Measurements from ENCODE around the gene RRAGC. TPM values are rescaled to one million over a fixed set of nuclear protein-coding genes. Genes with fewer than 3 reads are reported as not detected.

Gene RRAGC
- total RNA-seq, 1 donor from 2014 or later: 24.1 TPM

DNA sequence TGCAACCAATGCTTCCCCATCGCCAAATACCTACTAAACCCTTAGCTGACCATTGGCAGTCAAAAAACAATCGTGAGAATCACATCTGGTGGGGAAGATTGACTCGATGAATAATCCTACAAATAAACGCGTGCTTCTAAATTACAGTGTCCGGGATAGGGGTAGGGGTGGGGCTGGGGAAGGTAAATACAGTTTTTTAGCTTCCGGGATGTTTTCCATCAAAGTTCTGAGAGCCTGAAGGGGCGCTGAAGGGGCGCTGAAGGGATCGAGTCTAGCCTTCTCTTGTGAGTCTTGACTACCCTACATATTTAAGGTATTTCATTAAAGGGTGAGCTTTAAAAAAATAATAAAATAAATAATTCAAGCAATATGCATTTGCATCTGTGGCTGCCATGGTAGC is 40.5 kb downstream of the RRAGC start:
- no peaks in the 10 kb centered on the region for H3K9me3 Mint-ChIP-seq
- no peak for DNase-seq (ENCODE audit: low read depth, low spot score)
- TF ChIP-seq, protein P1, sequence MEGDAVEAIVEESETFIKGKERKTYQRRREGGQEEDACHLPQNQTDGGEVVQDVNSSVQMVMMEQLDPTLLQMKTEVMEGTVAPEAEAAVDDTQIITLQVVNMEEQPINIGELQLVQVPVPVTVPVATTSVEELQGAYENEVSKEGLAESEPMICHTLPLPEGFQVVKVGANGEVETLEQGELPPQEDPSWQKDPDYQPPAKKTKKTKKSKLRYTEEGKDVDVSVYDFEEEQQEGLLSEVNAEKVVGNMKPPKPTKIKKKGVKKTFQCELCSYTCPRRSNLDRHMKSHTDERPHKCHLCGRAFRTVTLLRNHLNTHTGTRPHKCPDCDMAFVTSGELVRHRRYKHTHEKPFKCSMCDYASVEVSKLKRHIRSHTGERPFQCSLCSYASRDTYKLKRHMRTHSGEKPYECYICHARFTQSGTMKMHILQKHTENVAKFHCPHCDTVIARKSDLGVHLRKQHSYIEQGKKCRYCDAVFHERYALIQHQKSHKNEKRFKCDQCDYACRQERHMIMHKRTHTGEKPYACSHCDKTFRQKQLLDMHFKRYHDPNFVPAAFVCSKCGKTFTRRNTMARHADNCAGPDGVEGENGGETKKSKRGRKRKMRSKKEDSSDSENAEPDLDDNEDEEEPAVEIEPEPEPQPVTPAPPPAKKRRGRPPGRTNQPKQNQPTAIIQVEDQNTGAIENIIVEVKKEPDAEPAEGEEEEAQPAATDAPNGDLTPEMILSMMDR (conservative IDR thresholded peaks at IDR 0.05): no peak
- H3K36me3 Mint-ChIP-seq (ENCODE audit: low read depth): no peaks in the 10 kb centered on the region
- peak overlapping the region; percentile 78 for H3K4me3 Mint-ChIP-seq
- H3K27ac Mint-ChIP-seq (ENCODE audit: unreplicated experiment): no peak overlapping the region
- peaks cover 21% of the 10 kb centered on the region for H3K4me1 Mint-ChIP-seq
- peaks cover 50% of the 10 kb centered on the region for H3K27me3 Mint-ChIP-seq (ENCODE audit: low read depth)

DNA sequence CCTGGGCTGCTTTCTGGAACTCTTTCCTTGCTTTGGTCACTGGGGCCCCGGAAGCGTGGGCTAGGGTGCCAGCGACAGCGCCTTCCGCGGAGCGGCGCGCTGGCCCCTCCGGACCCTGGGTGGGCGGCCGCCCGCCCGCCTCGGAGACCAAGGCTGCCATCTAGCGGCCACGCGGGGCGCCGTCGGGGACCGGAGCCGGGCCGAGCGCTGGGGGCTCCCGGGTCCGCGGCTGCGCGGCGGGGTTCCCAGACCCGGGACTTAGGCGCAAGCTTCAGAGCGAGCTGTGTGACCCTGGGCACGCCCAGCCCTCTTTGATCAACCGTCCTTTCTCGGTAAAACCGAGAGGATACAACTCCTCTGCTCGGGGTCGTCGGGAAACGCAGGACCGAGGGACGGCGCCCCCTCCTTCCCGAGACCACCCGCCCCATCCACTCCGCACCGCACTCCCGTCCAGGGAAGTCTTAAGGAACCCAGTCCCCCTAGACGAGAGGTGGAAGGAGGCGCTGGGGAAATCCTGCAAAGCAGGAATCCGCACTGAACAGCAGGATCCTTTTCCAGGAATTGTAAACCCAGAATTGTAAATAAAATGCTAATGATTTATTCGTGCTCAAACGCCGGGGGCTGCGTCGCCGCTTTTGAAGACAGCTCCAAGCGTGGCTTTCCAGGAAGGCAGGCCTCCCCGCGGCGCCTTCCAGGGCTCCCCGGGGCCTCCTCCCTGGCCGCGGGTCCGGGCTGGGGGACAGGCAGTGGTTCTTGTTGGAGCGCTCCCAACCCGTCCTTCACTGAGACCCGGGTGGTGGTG is 41.2 kb downstream of the RRAGC start:
- H3K4me3 Mint-ChIP-seq: peak overlapping the region; percentile 82
- TF ChIP-seq, protein P1 (conservative IDR thresholded peaks at IDR 0.05): peak; percentile 93
- peaks cover 52% of the 10 kb centered on the region for H3K27me3 Mint-ChIP-seq (ENCODE audit: low read depth)
- no peak overlapping the region for H3K27ac Mint-ChIP-seq (ENCODE audit: unreplicated experiment)
- H3K36me3 Mint-ChIP-seq (ENCODE audit: low read depth): no peaks in the 10 kb centered on the region
- peaks cover 28% of the 10 kb centered on the region for H3K4me1 Mint-ChIP-seq
- H3K9me3 Mint-ChIP-seq: no peaks in the 10 kb centered on the region
- peak; percentile 94 for DNase-seq (ENCODE audit: low read depth, low spot score)

DNA sequence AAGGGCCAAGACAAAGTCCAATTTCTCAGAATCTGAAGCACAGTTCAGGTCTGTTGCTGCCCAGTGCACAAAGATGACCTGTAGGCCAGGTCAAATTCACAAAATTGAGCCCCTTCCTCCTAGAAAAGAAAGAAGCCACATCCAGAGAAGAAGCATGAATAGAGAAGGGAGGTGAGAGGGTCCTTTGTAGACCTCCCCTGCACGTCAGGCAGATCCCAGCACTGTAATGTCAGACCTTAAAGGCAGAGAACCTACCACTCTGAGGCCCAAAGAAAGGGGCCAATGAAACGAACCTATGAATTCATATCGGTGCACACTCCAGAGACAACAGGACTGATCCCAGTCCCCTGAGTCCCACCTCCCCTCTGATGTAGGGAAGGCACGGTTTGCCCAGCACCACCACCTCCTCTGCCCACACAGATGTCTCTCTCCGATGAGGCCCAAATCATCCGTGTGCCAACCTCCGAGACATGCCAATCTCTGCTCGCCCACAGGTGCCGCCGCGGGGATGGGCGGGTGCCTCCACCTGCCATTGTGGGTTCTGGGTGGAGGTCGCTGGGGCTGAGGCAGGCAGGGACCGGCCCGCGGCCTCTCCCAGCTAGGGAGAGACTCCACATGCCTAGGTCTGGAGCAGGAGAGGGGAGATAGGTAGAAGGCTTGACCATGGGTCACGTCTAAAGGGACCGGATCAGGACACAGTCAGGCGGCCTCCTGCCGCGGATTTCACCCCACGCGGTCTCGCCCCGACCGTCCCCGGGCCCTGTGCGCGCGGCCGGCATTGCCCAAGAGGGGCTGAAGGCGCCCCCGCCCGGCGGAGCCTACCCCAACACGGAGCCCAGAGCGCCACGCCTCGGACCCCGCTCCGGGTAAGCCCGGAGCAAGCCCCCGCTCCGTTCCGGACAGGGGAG is 42.1 kb downstream of the RRAGC start:
- H3K36me3 Mint-ChIP-seq (ENCODE audit: low read depth): no peaks in the 10 kb centered on the region
- H3K9me3 Mint-ChIP-seq: no peaks in the 10 kb centered on the region
- no peak for DNase-seq (ENCODE audit: low read depth, low spot score)
- peaks cover 29% of the 10 kb centered on the region for H3K4me1 Mint-ChIP-seq
- H3K27me3 Mint-ChIP-seq (ENCODE audit: low read depth): peaks cover 57% of the 10 kb centered on the region
- TF ChIP-seq, protein P1 (conservative IDR thresholded peaks at IDR 0.05): no peak
- no peak overlapping the region for H3K27ac Mint-ChIP-seq (ENCODE audit: unreplicated experiment)
- H3K4me3 Mint-ChIP-seq: peak overlapping the region; percentile 60

DNA sequence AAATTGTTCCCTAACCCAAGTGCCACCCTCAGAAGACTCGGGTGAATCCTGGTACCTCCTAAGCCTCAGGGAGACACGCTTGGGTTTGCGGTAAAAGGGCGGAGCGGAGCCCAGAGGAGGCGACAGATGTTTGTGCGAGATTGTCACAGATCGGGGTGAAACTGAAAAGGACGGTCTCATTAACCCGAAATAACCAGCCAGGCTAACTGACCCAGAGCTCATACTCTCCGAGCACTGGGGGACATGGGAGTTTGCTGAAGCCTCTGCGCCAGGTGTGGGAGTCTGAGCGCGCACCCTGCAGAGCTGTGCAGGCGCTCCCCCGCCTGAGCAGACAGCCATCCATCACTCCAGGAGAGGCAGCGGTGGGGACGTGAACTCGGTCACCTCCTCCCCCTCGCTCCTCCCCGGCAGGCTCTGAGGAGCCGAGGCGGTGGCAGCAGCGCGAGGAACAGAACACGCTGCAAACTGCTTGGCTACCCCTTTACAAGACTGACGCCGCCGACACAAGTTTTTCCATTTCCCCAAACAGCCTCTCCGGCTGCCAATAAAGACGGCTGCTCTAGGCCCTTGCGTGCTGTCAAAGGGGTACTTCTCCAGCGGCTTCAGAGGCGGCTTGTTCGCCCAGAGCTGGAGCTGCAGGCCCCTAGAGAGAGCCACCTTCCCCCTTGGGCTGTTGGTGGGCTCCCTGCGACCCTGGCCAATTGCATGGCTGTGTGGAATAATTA is 43.5 kb downstream of the RRAGC start:
- DNase-seq (ENCODE audit: low read depth, low spot score): no peak
- H3K4me1 Mint-ChIP-seq: peaks cover 29% of the 10 kb centered on the region

More for the DNA sequence above, 43.5 kb downstream of the RRAGC start:
- Mint-ChIP-seq H3K27ac (ENCODE audit: unreplicated experiment) (no peak overlapping the region), H3K27me3 (ENCODE audit: low read depth) (peaks cover 65% of the 10 kb centered on the region), H3K36me3 (ENCODE audit: low read depth) (no peaks in the 10 kb centered on the region), H3K9me3 (no peaks in the 10 kb centered on the region), H3K4me3 (peak overlapping the region; percentile 49)
- TF ChIP-seq, protein P1 (conservative IDR thresholded peaks at IDR 0.05): no peak
